Heart left ventricle (tissue), 13 donors: Measurements from ENCODE around the gene GSK3A.

Experiments used
- POLR2A ChIP-seq, 2 donors: fragments of 450-650 bp; IDR thresholded peaks; one replicate each; pipeline ENCODE4 v1.6.1; 2017; ENCODE audit warnings: antibody characterized with exemption in 2 of 2, mild to moderate bottlenecking in 2 of 2, moderate library complexity in 2 of 2
- TF ChIP-seq, protein P1 (sequence below), 12 donors: fragments of 200-600 bp; sonication (generic) in 4 of 12; IDR thresholded peaks; one replicate each; pipeline versions ENCODE4 v1.5.0 to v1.8.0; 2018 to 2022; ENCODE audit warnings: antibody characterized with exemption in 12 of 12, mild to moderate bottlenecking in 5 of 12
- donor health status: ischemic (EF 13 %, LVEDD 7.1; RV severe dilation, severe dysfunction).
- donor health status: DM: no; HTN: yes; CAD: no.
- donor health status: DM: no; HTN: no; CAD: no.
- donor health status: ischemic (EF 25% LVEDD 6.9; RV normal size, moderate dysfunction).
- donor health status: ischemic (EF 25% LVEDD 5.7; RV mildly dilated, moderate dysfunction).
- donor health status: ischemic (EF 35%, LVEDD 5.7; RV mildly dilated, moderate dysfunction).
- donor health status: nonischemic (EF 11% LVEDD 7.7; RV severe dilation, severe dysfunction).
- donor health status: DM: yes; HTN: yes; CAD: no.
- donor health status: PGD.
- donor health status: ischemic (EF 29% LVEDD 5.4; RV normal size, mild dysfunction).
- donor health status: nonischemic (EF 23%, LVEDD 6.1; RV moderate dilation, normal function).

GRCh38 chr19:42285988-42286348 is 43.6 kb upstream of the GSK3A start:
- TF ChIP-seq, protein P1, sequence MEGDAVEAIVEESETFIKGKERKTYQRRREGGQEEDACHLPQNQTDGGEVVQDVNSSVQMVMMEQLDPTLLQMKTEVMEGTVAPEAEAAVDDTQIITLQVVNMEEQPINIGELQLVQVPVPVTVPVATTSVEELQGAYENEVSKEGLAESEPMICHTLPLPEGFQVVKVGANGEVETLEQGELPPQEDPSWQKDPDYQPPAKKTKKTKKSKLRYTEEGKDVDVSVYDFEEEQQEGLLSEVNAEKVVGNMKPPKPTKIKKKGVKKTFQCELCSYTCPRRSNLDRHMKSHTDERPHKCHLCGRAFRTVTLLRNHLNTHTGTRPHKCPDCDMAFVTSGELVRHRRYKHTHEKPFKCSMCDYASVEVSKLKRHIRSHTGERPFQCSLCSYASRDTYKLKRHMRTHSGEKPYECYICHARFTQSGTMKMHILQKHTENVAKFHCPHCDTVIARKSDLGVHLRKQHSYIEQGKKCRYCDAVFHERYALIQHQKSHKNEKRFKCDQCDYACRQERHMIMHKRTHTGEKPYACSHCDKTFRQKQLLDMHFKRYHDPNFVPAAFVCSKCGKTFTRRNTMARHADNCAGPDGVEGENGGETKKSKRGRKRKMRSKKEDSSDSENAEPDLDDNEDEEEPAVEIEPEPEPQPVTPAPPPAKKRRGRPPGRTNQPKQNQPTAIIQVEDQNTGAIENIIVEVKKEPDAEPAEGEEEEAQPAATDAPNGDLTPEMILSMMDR (IDR thresholded peaks at IDR 0.05): no peak
- TF ChIP-seq POLR2A (IDR thresholded peaks at IDR 0.05): no peak
